ENCODE measurements around the gene ICOSLG.
"Not testable (repeated sequence)": the region's sequence is repeated elsewhere in the genome, so short reads cannot be mapped to it uniquely, and the experiment has no call there.

GRCh38 chr21:44207860-44208646 lies 32.7 kb downstream of the ICOSLG start:
- TF ChIP-seq EP300, POLR2A (IDR thresholded peaks at IDR 0.05): not testable (repeated sequence)
- TF ChIP-seq, protein P1, sequence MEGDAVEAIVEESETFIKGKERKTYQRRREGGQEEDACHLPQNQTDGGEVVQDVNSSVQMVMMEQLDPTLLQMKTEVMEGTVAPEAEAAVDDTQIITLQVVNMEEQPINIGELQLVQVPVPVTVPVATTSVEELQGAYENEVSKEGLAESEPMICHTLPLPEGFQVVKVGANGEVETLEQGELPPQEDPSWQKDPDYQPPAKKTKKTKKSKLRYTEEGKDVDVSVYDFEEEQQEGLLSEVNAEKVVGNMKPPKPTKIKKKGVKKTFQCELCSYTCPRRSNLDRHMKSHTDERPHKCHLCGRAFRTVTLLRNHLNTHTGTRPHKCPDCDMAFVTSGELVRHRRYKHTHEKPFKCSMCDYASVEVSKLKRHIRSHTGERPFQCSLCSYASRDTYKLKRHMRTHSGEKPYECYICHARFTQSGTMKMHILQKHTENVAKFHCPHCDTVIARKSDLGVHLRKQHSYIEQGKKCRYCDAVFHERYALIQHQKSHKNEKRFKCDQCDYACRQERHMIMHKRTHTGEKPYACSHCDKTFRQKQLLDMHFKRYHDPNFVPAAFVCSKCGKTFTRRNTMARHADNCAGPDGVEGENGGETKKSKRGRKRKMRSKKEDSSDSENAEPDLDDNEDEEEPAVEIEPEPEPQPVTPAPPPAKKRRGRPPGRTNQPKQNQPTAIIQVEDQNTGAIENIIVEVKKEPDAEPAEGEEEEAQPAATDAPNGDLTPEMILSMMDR (IDR thresholded peaks at IDR 0.05) = not testable (repeated sequence)
